ENCODE data around the gene AKAP13. TPM values are rescaled to one million over a fixed set of nuclear protein-coding genes. Genes with fewer than 3 reads are reported as not detected.

The AKAP13 gene
- total and polyA plus RNA-seq, 2 of the 8 experiments (the other 6 are each of a cell fraction or from before 2014, with no cell fraction given): 14.0 to 46.2 TPM

DNA sequence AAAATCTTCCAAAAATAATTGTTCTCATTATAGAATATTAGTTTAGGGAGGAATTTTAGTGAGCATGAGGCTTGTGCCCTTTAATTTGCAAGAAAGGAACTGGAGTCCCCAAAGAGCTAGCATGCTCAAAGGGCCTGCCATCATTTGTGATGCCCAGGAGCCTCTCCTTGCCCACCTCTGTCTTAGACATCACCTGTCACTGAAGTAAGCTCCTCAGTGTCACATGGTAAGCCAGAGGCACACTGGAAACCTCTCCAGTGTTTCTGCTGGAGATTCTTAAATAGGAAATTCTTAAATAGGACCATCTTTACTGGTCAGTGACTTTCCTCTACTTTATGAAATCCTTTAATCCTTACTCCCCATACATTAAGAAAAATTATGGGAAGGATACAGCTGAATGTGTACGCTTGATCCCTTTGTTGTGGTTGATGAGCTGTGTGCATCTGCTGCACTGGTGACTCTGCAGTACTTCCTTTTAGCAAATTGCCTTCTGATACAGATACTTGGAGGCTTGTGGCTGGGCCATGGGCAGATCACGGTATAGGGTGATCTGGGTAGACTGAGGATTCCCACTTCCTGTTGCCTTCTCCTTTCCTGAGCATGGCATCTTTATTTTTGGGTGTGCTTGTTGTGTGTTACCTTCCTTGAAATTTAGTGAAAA is 216.9 kb downstream of the AKAP13 start (continued):
- TF ChIP-seq, protein P1, sequence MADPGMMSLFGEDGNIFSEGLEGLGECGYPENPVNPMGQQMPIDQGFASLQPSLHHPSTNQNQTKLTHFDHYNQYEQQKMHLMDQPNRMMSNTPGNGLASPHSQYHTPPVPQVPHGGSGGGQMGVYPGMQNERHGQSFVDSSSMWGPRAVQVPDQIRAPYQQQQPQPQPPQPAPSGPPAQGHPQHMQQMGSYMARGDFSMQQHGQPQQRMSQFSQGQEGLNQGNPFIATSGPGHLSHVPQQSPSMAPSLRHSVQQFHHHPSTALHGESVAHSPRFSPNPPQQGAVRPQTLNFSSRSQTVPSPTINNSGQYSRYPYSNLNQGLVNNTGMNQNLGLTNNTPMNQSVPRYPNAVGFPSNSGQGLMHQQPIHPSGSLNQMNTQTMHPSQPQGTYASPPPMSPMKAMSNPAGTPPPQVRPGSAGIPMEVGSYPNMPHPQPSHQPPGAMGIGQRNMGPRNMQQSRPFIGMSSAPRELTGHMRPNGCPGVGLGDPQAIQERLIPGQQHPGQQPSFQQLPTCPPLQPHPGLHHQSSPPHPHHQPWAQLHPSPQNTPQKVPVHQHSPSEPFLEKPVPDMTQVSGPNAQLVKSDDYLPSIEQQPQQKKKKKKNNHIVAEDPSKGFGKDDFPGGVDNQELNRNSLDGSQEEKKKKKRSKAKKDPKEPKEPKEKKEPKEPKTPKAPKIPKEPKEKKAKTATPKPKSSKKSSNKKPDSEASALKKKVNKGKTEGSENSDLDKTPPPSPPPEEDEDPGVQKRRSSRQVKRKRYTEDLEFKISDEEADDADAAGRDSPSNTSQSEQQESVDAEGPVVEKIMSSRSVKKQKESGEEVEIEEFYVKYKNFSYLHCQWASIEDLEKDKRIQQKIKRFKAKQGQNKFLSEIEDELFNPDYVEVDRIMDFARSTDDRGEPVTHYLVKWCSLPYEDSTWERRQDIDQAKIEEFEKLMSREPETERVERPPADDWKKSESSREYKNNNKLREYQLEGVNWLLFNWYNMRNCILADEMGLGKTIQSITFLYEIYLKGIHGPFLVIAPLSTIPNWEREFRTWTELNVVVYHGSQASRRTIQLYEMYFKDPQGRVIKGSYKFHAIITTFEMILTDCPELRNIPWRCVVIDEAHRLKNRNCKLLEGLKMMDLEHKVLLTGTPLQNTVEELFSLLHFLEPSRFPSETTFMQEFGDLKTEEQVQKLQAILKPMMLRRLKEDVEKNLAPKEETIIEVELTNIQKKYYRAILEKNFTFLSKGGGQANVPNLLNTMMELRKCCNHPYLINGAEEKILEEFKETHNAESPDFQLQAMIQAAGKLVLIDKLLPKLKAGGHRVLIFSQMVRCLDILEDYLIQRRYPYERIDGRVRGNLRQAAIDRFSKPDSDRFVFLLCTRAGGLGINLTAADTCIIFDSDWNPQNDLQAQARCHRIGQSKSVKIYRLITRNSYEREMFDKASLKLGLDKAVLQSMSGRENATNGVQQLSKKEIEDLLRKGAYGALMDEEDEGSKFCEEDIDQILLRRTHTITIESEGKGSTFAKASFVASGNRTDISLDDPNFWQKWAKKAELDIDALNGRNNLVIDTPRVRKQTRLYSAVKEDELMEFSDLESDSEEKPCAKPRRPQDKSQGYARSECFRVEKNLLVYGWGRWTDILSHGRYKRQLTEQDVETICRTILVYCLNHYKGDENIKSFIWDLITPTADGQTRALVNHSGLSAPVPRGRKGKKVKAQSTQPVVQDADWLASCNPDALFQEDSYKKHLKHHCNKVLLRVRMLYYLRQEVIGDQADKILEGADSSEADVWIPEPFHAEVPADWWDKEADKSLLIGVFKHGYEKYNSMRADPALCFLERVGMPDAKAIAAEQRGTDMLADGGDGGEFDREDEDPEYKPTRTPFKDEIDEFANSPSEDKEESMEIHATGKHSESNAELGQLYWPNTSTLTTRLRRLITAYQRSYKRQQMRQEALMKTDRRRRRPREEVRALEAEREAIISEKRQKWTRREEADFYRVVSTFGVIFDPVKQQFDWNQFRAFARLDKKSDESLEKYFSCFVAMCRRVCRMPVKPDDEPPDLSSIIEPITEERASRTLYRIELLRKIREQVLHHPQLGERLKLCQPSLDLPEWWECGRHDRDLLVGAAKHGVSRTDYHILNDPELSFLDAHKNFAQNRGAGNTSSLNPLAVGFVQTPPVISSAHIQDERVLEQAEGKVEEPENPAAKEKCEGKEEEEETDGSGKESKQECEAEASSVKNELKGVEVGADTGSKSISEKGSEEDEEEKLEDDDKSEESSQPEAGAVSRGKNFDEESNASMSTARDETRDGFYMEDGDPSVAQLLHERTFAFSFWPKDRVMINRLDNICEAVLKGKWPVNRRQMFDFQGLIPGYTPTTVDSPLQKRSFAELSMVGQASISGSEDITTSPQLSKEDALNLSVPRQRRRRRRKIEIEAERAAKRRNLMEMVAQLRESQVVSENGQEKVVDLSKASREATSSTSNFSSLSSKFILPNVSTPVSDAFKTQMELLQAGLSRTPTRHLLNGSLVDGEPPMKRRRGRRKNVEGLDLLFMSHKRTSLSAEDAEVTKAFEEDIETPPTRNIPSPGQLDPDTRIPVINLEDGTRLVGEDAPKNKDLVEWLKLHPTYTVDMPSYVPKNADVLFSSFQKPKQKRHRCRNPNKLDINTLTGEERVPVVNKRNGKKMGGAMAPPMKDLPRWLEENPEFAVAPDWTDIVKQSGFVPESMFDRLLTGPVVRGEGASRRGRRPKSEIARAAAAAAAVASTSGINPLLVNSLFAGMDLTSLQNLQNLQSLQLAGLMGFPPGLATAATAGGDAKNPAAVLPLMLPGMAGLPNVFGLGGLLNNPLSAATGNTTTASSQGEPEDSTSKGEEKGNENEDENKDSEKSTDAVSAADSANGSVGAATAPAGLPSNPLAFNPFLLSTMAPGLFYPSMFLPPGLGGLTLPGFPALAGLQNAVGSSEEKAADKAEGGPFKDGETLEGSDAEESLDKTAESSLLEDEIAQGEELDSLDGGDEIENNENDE (IDR thresholded peaks at IDR 0.05; ENCODE audit: insufficient replicate concordance, low read length): no peak
- TF ChIP-seq EP300 (IDR thresholded peaks at IDR 0.05; ENCODE audit: borderline replicate concordance in 1 of 2, low read depth in 2 of 2, low read length in 2 of 2) (no peak), SRF (IDR thresholded peaks at IDR 0.05; ENCODE audit: low read depth, low read length) (no peak), KDM5A (IDR thresholded peaks at IDR 0.05; ENCODE audit: low read length) (no peak), CBX8 (IDR thresholded peaks at IDR 0.05; ENCODE audit: borderline replicate concordance, low read depth, low read length) (no peak), ATF3 (IDR thresholded peaks at IDR 0.05; ENCODE audit: insufficient read depth, low read depth, low read length) (no peak), NRF1 (IDR thresholded peaks at IDR 0.05; ENCODE audit: low read depth, low read length) (no peak), CHD2 (IDR thresholded peaks at IDR 0.05; ENCODE audit: low read length) (no peak), ASH2L (IDR thresholded peaks at IDR 0.05; ENCODE audit: low read length) (no peak), SIRT6 (IDR thresholded peaks at IDR 0.05; ENCODE audit: low read length) (no peak)

Data from H1 (cell line).